ENCODE results near the gene LINC01488.

GRCh38 chr11:69455969-69456368 is 25.5 kb upstream of the LINC01488 start:
- TF ChIP-seq POLR2AphosphoS5 (IDR thresholded peaks at IDR 0.05; ENCODE audit: low read depth, low read length) (no peak), RFX5 (IDR thresholded peaks at IDR 0.05; ENCODE audit: low read length) (no peak), SMC3 (IDR thresholded peaks at IDR 0.05; ENCODE audit: low read depth, low read length) (no peak), JUND (IDR thresholded peaks at IDR 0.05) (no peak)
- TF ChIP-seq, protein P1, sequence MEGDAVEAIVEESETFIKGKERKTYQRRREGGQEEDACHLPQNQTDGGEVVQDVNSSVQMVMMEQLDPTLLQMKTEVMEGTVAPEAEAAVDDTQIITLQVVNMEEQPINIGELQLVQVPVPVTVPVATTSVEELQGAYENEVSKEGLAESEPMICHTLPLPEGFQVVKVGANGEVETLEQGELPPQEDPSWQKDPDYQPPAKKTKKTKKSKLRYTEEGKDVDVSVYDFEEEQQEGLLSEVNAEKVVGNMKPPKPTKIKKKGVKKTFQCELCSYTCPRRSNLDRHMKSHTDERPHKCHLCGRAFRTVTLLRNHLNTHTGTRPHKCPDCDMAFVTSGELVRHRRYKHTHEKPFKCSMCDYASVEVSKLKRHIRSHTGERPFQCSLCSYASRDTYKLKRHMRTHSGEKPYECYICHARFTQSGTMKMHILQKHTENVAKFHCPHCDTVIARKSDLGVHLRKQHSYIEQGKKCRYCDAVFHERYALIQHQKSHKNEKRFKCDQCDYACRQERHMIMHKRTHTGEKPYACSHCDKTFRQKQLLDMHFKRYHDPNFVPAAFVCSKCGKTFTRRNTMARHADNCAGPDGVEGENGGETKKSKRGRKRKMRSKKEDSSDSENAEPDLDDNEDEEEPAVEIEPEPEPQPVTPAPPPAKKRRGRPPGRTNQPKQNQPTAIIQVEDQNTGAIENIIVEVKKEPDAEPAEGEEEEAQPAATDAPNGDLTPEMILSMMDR (IDR thresholded peaks at IDR 0.05) = no peak
